Posterior cingulate gyrus (tissue), 11 donors: ENCODE results near the gene SIPA1L2.

ENCODE experiments used
- DNase-seq, 10 donors: peaks; one replicate each; pipeline versions ENCODE4 v3.0.0 to v3.0.0-alpha.2; 2020 to 2021; ENCODE audit warnings: mixed read lengths in 3 of 10
- intact Hi-C: fragments of 100-400 bp; cut with DNase I; formaldehyde crosslinking; loops from one replicate; pipeline ENCODE4 v1.15.1; 2023

Gene SIPA1L2

GRCh38 chr1:232594768-232595698 lies 34.9 kb downstream of the SIPA1L2 start:
- intact Hi-C loops, result no loop called here

GRCh38 chr1:232593717-232594502 lies 36.0 kb downstream of the SIPA1L2 start:
- intact Hi-C loops, result no loop called here
- no peak for DNase-seq

More at GRCh38 chr1:232594768-232595698, 34.9 kb downstream of the SIPA1L2 start:
- DNase-seq, result no peak

DNA sequence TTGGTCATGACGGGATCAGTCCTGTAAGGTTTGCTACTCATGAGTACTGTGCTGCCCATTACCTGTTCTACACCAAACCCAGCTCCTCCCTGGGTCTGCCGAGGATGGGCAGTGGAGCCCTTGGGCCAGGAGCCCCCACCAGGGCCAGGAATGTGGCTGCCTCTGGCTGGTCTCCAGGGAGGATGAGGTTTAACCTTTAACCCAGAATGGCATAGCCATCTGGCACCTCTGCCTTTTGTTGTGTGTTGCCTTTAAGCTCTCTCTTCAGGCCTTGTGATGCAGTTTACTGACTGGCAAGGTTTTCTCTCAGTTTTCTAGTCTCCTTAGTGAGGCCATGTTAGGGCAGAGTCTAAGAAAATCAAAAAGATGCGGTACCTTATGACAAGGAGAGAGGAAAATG lies 38.6 kb downstream of the SIPA1L2 start:
- DNase-seq, result no peak
- intact Hi-C loops, result no loop called here

DNA sequence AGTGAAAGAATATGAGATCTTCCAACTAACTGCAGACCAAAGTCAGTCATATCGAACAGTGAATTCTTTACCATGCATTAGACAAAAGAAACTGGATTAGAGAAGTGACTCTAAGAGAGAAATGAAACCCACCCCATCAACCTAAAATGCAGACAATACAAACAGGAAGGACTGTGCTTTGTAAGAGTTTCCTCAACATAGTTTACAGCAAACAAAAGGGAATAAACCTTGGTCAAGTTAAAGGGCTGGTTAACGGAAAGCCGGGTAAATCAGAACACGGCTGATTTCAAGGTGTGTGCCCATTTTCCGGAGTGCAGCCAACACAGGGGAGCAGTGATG lies 39.2 kb downstream of the SIPA1L2 start:
- intact Hi-C loops, result no loop called here
- no peak for DNase-seq

GRCh38 chr1:232589812-232590743 lies 39.9 kb downstream of the SIPA1L2 start:
- no peak for DNase-seq

DNA sequence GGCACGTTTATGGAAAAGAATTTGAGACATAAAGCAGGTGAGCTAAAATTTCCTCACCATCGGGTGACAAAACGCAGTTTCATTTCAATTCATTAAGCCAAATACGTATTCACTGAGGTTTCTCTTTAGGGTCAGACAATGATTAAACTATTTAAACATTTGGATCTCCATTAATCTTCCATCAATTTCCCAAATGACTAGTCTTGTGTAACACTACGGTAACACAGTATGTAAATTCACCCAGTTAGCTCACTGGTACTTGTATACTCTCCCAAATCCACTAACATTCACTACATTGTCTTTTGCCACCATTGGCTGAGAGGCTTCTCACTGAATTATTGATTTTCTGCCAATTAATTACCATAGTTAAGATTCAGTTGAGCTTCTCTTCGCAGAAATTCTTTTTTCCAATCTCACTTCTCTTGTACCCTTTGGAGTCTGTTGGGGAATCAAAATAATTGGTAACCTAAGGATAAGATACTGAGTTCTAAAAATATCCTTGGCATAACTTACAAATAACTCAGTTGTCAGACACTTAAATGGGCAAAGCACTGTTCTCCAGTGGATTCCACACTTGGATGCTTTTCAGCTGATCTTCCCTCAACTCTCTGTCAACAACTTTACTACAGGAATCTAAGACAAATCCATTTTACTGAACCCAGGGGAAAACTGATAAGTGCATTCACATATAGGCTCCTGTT lies 40.7 kb downstream of the SIPA1L2 start:
- no peak for DNase-seq
- intact Hi-C loops, result no loop called here

More at GRCh38 chr1:232589812-232590743, 39.9 kb downstream of the SIPA1L2 start:
- intact Hi-C loops, result no loop called here

- intact Hi-C loops, result no loop called here
- no peak for DNase-seq
These were observed 42.6 kb downstream of the SIPA1L2 start for GRCh38 chr1:232587141-232588008.

DNA sequence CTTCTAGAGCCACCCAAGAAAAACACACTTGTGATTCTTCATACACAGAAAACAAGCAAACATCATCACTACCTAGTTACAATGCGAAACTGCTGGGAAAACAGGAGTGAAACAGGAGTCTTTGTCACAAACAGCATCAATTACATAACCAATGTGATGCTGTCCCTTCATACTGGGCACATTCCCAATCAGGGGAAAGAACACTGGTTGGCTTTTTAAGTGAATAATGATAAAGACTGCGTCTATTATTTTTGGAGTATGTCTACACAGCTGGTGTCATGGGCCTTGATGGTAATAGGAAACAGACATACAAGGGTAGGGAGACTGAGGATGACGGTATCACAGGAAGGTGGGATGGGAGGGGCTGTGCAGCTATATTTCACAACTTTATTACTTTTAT lies 43.3 kb downstream of the SIPA1L2 start:
- intact Hi-C loops, result no loop called here
- DNase-seq, result no peak

DNA sequence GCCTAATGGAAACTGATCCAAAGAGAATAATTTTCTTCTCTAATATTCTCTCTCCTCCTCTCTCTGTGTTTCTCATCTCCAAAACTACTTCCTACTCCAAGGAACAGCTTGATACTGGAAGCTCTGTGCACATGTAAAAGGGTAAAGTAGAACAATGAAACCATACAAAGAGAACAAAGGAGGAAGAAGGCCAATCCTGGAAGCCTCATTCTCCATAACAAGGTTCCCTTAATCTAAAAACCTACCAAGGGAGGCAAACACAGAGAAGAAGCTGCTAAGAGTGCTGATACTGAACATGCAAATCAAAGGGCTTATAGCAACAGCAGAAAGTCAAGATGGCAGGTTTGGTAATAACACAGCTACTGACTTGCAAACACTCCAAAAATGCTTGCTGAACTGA lies 44.4 kb downstream of the SIPA1L2 start:
- DNase-seq, result no peak
- intact Hi-C loops, result no loop called here

- intact Hi-C loops, result no loop called here
- no peak for DNase-seq
These were observed 48.0 kb downstream of the SIPA1L2 start for GRCh38 chr1:232581932-232582331.
